Activated T-cell treated with anti-CD3 and anti-CD28 coated beads for 48 hours (primary cell): ENCODE measurements around the gene C1R.

ENCODE experiments used
- DNase-seq: peaks from one replicate; pipeline ENCODE4 v3.0.0-alpha.2; 2020; ENCODE audit warnings: low read depth

The C1R gene

GRCh38 chr12:7096979-7097378, 4.7 kb upstream of the C1R start:
- no peak for DNase-seq

DNA sequence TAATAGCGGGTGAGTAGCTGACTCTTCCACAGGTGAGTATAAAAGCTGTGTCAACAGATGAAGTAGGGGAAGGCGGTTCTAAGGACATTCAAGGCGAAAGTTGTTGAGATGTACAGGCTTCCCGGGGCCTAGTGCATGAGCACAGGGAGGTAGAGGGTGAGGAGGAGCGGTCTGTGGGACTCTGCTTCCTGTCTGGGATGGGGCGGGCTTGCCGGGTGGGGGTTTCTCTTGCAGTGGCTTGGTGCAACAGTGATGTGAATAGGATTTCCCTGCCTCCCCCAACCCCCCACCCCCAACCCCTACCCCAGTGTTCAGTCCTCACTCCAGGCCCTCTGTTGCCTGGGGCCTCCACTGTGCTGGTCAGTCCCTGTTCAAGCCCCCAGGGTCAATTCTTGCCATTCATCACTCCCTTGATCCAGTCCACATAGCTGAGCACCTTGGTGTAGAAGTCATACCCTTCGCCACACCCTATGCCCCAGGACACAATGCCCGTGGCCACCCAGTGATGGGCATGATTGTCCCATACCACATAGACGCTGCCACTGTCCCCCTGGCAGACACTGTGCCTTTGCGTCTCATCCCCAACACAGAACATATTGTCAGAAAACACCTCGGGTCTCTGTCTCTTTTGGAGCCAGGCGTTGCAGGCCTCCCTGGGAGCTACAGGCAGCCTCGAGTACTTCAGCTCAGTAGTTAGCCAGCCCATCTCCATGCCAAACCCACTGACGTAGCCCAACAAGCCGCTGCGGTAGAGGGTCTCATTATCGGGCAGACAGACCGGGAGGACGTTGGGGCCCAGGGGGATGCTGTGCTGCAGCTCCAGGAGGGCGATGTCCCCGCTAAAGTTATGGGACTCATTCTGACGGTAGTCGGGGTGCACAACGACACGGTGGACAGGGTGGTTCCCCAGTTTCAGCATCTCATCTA, 4.0 kb upstream of the C1R start:
- no peak for DNase-seq

DNA sequence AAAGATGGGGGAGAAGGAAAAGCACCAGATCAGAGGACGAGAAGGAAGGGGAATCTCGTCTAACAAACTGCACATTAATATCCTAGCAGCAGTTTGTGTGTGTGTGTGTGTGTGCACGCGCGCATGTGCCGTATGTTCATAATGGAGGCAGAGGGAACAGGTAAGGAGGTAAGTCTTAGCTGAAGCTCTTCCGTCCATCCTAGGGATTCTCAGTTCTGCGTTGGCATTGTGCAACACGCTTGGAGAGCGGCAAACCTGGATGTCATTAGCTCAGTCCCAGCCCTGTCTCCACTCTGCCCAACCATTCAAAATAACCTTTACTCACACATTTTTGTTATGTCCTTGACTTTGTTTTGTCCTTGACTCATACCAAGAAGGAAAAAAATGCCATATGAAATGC, 1.6 kb upstream of the C1R start:
- DNase-seq: no peak

GRCh38 chr12:7093486-7093885, 1.2 kb upstream of the C1R start:
- no peak for DNase-seq

DNA sequence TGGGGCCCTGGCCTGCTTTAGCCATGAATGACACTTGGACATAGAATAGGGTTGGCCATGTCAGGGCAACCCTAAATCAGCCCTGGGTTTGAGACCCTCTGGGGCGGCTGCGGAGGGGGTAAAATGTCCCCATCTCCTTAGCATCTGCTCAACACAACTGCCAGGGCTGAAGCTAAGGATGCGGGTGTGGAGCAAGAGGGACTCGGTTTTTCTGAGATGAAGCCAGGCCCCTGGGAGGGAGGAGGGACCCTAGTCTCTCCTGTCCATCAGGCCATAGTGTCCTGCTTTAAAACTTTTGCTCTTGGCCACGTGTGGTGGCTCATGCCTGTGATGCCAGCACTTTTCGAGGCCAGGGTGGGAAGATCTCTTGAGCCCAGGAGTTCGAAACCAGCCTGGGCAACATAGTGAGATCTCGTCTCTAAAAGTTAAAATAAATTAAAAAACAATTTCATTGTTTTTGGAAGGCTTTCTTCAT, 778 bp upstream of the C1R start:
- no peak for DNase-seq

GRCh38 chr12:7091660-7092228, 501 bp downstream of the C1R start:
- DNase-seq: no peak

DNA sequence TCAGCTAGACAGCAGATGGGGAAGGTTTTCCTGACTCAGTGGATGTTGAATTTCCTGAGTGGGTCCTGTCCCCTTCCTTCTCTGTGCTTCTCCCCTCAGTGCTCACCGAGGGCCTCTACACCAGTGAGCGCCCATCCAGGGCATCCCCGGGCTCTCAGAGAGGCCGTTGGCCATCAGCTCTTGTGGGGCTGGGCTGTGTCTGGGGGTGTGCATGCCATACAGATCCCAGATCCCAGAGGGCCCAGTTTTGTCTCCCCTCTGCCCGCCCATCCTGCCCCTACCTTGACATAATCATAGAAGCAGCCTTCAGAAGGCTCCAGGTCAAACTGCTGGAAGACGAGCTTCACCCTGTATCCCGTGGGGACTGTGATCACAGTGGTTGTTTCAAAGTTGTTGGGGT, 1.1 kb downstream of the C1R start:
- no peak for DNase-seq

- no peak for DNase-seq
Observed at GRCh38 chr12:7090222-7090998, 1.8 kb downstream of the C1R start.

GRCh38 chr12:7089196-7089871, 2.9 kb downstream of the C1R start:
- DNase-seq: no peak

- no peak for DNase-seq
Observed at GRCh38 chr12:7083125-7083524, 9.1 kb downstream of the C1R start.

DNA sequence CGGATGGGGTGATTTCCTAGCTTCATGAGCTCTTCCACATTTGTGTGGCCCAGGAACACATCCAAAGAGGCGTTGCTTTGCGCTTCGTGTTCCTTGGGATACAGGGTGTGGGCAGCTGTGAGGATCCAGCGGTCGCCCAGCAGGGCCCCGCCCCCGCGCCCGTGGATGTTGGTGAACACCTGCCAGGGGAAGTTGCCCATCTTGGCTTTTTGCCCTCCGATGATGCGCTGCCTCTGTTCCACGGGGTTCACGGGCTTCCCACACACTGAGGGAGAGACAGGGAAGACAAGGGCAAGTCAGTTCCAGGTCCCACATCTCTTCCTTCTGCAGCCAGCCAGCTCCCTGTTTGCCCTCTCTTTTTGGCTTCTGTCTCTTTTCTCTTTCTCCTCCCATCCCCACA, 11.2 kb downstream of the C1R start:
- no peak for DNase-seq

DNA sequence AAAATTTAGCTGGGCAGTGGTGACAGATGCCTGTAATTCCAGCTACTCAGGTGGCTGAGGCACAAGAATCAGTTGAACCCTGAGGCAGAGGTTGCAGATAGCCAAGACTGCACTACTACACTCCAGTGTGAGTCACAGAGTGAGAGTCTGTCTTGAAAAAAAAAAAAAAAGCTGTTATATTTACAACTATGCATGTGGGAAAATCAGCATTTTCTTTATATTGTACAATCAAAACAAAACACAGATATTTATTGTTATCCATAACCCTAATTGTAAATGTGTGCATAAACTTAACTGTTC, 12.5 kb downstream of the C1R start:
- DNase-seq: no peak

- DNase-seq: no peak
Observed at GRCh38 chr12:7078163-7078562, 14.1 kb downstream of the C1R start.

GRCh38 chr12:7076493-7076892, 15.8 kb downstream of the C1R start:
- no peak for DNase-seq

DNA sequence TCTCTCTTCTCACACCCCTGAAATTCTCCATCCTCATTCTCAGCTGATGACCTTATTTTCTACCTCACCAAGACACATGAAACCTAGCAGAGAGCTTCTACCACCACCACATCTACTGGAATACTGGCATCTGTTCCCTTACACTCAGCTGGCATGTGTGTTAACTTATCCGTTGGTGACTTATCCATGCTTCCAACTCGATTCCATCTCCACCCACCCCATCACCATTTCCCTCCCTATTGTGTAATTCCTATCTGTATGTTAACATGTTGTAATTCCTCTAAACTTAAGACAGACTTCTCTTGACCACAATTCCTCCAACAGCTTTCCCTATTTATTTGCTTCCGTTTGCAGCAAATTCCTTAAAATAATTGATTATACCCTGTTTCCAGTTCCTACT, 16.3 kb downstream of the C1R start:
- DNase-seq: no peak

GRCh38 chr12:7075518-7075917, 16.7 kb downstream of the C1R start:
- DNase-seq: no peak

- no peak for DNase-seq
Observed at GRCh38 chr12:7073946-7074345, 18.3 kb downstream of the C1R start.

DNA sequence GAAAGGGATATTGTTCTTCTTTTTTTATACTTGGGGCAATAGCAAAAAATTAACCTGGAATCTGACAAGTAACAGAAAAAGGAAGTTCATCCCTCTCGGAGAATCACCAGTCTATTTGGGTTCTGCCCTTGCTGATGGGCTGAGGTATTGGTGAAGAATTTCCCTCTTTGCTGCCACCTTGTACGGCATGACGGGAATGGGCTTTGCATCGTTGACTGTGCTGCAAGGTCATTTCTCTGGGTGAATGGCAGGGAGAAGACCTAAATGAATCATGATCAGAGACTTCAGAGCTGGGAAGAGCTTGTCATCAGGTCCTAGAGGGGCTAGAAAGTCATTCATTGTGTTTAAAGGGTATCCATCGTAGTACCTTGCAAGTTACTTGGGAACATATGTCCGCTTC, 19.7 kb downstream of the C1R start:
- DNase-seq: no peak

- no peak for DNase-seq
Observed at GRCh38 chr12:7072035-7072434, 20.2 kb downstream of the C1R start.

DNA sequence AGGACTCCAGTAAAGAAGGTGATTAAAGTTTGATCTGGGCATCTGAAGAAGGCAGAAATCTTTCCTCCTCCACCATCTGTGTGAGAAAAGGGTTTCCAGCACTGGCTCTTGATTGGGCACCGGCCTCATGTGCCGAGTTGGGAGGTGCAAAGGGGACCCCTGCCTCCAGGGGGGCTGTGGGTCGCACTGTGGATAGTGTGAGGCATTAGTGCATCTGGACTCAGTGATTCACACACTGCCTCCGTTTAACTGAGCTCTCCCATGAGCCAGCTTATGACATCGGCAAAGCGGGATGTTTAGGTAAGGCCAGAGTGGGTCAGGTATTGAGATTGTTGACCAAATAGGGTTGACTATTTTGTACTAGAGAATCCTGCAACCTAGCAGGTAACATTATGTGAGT, 22.9 kb downstream of the C1R start:
- DNase-seq: no peak

DNA sequence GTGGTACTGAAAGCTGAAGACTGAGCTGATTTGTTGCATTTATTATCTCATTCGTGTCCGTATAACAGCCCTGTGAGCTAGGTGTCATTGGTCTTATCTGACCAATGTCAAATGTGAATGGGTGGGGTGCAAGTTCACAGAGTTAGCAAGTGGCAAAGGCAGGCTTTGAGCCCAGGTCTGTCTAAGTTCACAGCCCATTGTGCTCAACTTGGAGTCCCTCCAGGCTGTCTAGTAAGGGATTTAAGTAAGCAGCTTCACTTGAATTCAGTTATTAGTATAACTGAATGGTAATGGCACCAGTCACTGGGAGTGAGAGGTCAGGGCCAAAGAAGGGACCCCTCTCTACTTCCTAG, 23.3 kb downstream of the C1R start:
- no peak for DNase-seq

DNA sequence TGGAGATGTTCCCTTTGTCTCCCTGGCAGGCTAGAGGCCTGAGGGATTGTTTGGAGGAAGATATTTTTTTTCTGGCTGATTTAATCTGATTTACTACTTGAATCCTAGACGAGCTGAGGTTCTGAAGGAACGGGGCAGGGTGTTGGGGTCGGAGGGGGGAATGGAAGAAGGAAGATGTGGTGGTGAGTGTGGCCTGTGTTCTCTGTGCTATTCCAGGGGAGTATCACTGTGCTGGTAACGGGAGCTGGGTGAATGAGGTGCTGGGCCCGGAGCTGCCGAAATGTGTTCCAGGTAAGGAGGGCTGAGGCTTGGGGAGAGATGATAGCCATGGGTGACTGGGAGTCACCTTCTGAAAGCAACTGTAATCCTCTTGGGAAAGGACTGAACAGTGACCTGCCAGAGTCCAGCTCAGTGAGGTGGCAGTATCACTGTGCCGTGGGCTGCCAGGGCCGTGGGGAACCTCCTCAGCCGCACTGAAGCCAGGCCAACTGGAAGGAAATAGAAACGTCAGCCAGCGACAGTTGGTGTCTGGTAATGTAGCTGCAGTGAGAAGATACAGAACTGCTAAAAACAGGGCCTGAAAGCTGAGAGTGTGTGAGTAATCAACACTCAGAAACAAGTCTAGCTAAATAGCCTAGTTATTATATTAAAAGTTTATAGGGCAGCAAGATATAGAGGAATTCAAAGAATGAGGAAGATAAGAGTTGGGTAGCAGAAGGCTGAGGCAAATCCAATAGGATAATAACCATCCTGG, 23.8 kb downstream of the C1R start:
- DNase-seq: no peak
